NCI-H2081 (cell line): ENCODE measurements around the gene PDZRN3.

ENCODE experiments used
- DNase-seq, 2 experiments: peaks; one replicate each; lab custom pipeline; 2025; lab: John Stamatoyannopoulos, UW

The PDZRN3 gene

GRCh38 chr3:73520931-73521461 lies 103.7 kb downstream of the PDZRN3 start:
- DNase-seq, result no peak

- peak in 1 of 2 experiments; percentile 24 for DNase-seq
Measured at GRCh38 chr3:73516631-73517030, 108.1 kb downstream of the PDZRN3 start.

- no peak for DNase-seq
Measured at GRCh38 chr3:73513260-73513659, 111.5 kb downstream of the PDZRN3 start.

GRCh38 chr3:73511571-73512525 lies 112.9 kb downstream of the PDZRN3 start:
- DNase-seq, result peak in 1 of 2 experiments; percentile 62

GRCh38 chr3:73510784-73511183 lies 114.0 kb downstream of the PDZRN3 start:
- no peak for DNase-seq

- no peak for DNase-seq
Measured at GRCh38 chr3:73510334-73510733, 114.4 kb downstream of the PDZRN3 start.

- DNase-seq, result no peak
Measured at GRCh38 chr3:73509816-73510215, 114.9 kb downstream of the PDZRN3 start.

- DNase-seq, result peak in 1 of 2 experiments; percentile 26
Measured at GRCh38 chr3:73509066-73509465, 115.7 kb downstream of the PDZRN3 start.

GRCh38 chr3:73508330-73508954 lies 116.3 kb downstream of the PDZRN3 start:
- peak; percentile 73 to 77 for DNase-seq

GRCh38 chr3:73504852-73505251 lies 119.9 kb downstream of the PDZRN3 start:
- no peak for DNase-seq

- DNase-seq, result peak; percentile 61 to 85
Measured at GRCh38 chr3:73504239-73504638, 120.5 kb downstream of the PDZRN3 start.

GRCh38 chr3:73503781-73504180 lies 121.0 kb downstream of the PDZRN3 start:
- DNase-seq, result peak; percentile 18 to 39

- DNase-seq, result peak; percentile 71 to 78
Measured at GRCh38 chr3:73502609-73503583, 121.8 kb downstream of the PDZRN3 start.

GRCh38 chr3:73500321-73500720 lies 124.4 kb downstream of the PDZRN3 start:
- no peak for DNase-seq

- DNase-seq, result no peak
Measured at GRCh38 chr3:73499787-73500186, 125.0 kb downstream of the PDZRN3 start.

GRCh38 chr3:73498764-73499622 lies 125.7 kb downstream of the PDZRN3 start:
- no peak for DNase-seq

- DNase-seq, result no peak
Measured at GRCh38 chr3:73497646-73498406, 126.9 kb downstream of the PDZRN3 start.

- no peak for DNase-seq
Measured at GRCh38 chr3:73493543-73494308, 131.0 kb downstream of the PDZRN3 start.

- DNase-seq, result no peak
Measured at GRCh38 chr3:73492186-73492585, 132.6 kb downstream of the PDZRN3 start.
